ELR (cell line): ENCODE measurements around the gene MASP2.
"Not testable (repeated sequence)": the region's sequence is repeated elsewhere in the genome, so short reads cannot be mapped to it uniquely, and the experiment has no call there.

ENCODE experiments used
- DNase-seq: peaks from one replicate; pipeline ENCODE4 v3.0.0-alpha.2; 2015; ENCODE audit warnings: low read depth

Gene MASP2

DNA sequence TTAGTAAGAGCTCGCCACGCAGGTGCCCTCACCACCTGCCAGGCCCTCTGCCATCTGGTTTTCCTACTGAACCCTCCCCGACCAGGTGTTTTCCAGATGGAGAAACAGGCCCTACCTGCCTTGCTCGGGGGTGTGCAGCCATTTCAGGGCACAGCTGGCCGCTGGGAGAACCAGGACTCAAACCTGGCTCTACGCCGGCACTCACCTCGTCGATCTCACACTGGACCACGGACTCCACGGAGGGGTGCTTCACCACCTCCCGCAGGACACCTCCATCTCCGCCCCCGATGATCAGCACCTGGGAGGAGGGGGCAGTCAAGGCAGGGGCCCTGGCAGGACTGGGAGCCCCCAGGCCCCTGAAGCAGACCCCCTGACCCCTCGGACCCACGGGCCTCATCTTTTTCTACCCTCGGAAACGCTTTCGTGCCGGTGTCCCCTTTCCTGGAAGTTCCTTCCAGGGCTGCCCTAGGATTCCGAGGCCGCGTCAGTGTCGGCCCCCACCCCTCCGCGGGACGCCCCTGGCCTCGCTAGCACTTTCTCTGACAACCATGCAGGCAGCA, 11.6 kb upstream of the MASP2 start:
- DNase-seq = no peak

DNA sequence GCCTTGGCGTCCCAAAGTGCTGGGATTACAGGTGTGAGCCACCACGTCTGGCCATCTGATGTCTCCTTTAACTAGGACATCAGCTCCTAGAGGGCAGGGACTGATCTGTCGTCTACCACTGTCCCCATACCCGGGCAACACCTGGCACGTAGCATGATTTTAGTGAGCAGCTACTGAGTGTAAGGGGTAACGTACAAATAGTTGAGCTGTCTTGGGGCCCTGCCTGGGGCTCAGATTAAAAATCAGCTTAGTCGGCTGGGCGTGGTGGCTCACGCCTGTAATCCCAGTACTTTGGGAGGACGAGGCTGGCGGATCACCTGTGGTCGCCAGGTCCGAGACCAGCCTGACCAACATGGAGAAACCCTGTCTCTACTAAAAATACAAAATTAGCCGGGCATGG, 11.0 kb upstream of the MASP2 start:
- DNase-seq = no peak

DNA sequence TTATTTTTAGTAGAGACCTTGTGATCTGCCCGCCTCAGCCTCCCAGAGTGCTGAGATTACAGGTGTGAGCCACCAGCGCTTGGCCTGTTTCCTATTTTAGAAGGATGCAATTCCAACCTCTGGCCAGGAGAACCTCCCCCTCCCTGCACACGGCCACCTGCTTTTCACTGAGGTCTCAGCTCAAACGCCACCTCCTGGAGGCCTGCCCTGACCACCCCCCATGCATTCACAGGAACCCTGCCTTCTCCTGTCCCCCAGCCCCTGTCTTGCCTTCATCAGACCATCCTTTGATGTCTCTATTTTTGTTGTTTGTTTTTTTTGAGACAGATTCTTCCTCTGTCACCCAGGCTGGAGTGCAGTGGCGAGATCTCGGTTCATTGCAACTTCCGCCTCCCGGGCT, 10.4 kb upstream of the MASP2 start:
- no peak for DNase-seq

DNA sequence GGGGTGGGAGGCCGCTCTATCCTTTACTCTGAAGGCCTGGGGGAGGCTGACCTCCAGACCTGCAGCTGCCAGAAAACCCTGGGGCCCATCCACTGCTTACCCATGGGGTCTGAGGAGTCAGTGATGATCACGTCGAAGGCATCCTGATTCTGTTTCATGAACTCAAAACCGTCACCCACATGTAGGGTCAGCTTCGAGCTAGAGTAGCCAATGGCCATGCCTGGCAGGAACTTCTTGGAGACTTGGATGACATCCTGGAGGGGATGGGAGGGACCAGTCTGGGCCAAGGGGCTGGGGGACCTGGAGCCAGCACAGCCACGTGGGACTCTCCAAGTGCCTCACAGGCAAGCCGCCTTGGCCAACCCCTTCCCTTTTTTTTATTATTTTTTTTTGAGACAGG, 9.5 kb upstream of the MASP2 start:
- no peak for DNase-seq

DNA sequence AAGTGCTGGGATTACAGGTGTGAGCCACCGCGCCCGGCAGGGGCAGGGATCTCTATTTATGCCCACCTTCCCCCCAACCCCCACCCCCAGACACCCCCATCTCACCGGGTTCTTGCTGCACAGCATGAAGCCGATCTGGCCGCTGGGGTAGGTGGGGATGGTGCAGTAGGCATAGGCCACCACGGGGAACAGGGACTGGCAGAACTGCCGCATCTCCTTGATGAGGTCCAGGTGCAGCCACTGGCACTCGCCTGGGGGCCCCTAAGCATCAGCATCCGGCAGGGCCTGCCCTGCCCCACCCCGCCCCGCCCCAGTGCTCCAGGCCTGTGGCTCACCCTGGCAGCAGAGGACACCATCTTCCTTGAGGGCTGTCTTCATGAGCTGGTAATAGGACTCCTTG, 8.6 kb upstream of the MASP2 start:
- DNase-seq = no peak

DNA sequence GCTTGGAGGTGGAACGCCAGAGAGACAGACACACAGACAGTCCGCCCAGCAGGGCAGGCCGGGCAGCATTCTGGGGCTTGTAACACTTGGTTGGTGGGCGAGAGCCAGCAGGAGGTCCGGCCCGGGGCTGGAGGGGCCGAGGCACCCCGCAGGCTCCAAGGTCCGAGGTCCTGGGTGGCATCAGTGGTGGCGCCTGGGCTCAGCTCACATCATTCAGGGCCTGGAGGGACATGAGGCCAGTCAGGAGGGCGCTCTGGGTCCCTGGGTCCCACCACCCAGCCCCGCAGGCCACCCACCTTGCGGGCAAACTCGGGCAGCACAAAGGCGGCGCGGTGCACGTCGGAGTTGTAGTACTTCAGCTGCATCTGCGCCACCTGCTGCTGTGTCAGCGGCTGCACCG, 7.6 kb upstream of the MASP2 start:
- no peak for DNase-seq

DNA sequence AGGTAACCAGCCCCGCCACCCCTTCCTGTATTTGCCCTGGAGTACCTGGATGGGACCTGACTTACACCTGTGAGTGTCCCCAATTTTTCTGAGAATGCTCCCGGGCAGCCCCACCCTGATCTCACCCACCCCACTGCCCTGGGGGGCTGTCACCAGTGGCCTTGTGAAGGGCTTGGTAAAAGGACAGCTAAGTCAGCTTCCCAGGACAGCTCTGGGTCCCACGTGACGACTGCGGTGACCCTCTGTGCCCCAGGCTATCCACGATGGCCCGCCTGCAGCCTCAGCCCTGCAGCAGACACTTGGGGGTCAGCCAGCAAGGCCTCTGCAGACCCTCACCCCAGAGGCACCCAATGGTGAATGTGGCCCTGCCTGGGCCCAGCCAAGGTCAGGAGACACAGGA, 7.1 kb upstream of the MASP2 start:
- no peak for DNase-seq

DNA sequence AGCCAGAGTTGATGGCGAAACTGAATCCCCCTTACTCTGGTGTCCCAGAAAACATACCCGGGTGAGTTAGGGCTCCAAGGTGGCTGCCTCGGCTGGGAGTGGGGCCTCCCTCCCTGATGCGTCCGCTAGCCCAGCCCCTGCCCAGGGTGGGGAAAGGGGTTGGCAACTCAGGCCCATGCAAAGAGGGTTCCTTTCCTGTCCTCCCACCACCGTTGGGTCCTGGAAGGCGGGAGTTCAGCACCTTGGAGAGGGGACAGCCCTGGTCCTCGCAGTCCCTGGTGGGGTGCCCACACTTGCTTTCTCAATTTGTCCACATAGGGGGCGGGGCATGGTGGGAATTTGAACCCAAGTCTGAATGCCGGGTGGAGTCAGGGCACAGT, 6.7 kb upstream of the MASP2 start:
- DNase-seq = no peak

DNA sequence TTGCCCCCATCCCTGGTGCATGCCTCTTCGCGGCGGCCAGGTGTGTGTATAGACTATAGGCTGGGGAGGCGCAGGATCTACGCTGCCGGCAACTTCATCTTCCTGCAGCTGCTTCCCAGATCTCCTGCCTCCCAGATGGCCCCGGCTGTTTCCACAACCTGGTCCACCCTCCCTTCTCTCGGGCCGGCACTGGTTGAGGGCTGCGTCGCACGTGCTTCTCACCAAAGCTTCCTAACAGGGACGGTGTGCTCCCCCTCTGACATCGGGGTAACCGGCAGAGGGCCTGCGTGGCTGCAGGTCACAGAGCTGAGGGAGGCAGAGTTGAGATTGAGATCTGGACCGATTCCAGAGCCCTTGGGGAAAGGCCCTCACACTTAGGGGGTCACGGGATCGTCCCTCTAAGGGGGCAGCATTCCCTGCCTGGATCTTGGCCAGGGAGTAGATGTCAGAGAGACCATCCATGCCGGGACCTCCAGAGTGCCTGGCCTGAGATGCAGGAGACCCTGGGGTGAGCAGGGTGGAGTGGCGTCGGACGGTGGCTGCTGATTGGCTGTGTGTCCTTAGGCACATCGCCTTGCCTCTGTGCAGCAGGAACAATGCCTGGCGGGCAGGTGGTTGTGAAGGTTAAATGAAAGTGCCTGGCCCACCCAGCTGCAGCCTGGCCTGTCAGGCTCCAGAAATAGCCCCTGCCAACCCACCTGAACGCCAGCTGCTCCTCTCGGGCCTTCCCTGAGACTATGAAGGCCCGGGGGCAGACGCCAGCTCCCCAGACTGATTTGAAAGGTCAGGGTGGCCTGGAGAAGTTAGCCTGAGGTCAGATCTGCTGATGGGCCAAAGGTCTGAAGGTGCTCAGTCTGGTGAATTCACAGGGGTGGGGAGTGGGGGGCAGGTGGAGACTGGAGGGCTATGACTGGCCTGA, 6.1 kb upstream of the MASP2 start:
- DNase-seq = peak; percentile 17

DNA sequence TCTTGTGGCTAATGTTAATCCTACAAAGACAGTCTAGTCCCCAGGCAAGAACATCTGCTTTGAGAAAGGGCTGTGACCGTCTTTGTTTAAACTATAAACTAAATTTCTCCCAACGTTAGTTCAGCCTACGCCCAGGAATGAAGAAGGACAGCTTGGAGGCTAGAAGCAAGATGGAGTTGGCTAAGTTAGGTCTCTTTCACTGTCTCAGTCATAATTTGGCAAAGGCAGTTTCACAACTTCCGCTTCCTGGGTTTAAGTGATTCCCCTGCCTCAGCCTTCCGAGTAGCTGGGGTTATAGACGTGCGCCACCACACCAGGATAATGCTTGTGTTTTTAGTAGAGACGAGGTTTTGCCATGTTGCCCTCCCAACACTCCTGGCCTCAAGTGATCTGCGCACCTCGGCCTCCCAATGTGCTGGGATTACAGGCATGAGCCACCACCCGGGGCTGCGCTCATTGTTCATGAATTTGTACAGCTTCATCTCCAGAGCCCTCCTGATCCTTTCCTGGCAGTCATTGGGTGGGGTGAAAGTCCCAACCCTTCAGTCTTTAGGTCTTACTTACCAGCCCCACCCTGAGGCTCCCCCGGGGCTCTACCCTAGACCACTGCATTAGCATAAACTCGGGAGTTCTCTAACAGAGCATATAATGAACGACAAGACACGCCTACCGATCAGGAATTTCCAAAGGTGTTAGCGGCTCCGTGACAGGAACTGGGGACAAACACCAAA, 4.9 kb upstream of the MASP2 start:
- DNase-seq = no peak

DNA sequence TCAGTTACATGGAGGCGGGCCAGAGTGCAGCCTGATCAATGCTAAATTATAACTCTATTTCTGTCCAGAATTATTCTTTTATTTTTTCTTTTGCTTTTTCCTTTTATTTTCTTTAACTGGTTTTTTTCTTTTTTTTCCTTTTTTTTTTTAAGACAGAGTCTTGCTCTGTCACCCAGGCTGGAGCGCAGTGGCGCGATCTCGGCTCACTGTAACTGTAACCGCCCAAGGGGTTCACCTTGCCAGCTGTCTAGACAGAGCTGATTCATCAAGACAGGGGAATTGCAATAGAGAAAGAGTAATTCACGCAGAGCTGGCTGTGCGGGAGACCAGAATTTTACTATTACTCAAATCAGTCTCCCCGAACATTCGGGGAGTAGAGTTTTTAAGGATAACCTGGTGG, 4.1 kb upstream of the MASP2 start:
- not testable (repeated sequence) for DNase-seq

DNA sequence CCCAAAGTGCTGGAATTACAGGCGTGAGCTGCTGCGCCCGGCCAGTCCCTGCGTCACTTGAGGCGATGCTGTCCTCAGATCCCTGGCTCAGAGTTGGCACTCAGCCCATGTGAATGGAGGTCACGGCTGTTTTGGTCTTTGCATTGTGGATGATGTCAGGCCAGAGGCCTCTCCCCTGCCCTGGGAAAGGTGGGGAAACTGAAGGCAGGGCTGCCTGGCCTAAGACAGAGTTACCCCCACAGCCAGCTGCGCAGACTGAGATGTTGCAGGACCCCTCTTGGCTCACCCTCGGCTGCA, 821 bp downstream of the MASP2 start:
- DNase-seq = no peak

DNA sequence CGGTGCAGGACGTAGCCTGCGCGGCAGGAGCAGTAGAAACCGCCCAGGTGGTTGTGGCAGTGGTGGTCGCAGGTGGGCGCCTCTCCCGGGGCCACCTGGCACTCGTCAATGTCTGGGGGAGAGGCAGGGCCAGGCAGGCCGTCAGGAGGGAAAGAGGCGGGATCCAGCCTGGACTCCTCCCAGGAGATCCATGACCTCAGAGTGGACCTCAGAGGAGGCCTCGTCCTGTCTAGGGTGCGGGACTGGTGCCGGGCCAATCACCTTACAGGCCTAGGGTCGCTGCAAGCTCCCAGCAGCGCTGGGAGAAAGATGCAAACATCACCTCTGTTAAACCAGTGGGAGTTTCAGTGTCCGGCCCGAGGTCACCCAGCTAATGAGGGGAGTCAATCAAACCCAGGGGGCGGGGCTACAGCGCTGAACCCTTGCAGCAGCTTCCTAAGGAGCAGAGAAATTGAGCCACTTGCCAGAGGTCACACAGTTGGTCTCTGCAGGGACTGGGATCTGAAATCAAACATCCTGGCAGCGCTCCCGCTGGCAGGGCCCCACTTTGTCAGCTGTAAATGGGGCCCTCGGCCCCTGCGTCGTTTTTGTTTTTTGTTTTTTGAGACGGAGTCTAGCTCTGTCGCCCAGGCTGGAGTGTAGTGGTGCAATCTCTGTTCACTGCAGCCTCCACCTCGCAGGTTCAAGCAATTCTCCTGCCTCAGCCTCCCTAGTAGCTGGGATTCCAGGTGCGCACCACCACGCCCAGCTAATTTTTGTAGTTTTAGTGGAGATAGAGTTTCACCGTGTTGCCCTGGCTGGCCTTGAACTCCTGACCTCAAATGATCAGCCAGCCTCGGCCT, 1.4 kb downstream of the MASP2 start:
- DNase-seq = no peak

DNA sequence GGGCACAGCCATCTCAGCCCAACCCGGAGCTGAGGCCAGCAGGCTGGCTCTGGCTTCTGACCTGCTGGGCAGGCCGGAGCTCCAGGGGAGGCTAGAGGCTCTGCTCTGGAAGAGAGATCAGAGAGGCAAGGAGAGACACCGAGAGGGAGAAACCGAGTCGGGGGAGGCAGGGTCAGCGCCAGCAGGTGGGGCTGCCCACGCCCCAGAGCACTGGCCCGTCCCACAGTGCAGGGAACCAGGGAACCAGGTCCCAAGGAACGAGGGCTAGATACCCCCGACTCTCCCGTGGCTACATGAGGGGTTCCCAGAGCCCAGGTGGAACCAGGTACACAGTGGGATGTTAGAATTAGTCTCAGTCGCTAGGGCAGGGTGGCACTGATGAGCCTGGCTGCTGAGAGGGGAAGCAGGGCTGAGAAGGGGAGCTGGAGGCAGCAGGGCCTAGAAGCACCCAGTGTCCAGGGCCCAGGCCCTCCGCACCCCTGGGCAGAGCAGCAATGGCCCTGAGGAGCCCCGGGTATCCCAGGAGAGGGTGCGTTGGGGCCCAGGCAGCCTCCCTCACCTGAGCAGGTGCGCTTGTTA, 2.1 kb downstream of the MASP2 start:
- no peak for DNase-seq

DNA sequence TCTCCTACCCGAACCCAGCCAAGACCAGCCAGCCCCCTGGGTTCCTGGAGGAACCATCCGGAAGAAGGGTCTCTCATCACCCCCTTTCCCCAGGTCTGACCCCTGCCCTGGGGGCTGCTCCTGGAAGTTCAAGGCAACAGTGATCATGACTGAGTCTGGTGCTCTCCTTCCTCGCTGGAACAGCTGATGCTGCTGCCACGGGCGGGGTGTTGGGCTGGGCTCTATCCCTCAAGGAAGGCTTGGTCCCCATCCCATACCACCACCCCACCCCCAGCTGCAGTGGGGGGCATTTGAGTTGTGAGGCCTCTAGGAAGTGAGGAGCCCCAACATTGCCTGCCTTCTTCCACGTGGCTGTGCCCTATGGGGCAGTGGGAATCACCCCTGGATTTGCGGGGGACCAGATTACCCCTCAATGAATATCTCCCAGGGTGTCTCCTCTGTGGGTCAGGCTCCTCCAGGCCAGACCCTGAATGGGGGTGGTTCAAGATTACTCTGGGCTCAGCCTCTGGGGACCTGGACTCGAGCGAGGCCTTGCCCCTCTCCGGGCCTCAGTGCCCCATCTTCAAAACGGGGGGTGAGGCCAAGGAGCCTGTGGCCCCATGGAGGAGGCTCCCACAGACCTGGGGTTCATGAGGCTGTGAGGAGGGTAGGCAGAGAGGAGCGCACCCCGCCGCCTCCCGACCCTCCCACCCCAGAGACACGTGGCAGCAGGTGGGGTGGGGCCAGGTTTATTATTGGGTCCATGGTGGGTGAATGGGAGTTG, 2.8 kb downstream of the MASP2 start:
- DNase-seq = no peak

DNA sequence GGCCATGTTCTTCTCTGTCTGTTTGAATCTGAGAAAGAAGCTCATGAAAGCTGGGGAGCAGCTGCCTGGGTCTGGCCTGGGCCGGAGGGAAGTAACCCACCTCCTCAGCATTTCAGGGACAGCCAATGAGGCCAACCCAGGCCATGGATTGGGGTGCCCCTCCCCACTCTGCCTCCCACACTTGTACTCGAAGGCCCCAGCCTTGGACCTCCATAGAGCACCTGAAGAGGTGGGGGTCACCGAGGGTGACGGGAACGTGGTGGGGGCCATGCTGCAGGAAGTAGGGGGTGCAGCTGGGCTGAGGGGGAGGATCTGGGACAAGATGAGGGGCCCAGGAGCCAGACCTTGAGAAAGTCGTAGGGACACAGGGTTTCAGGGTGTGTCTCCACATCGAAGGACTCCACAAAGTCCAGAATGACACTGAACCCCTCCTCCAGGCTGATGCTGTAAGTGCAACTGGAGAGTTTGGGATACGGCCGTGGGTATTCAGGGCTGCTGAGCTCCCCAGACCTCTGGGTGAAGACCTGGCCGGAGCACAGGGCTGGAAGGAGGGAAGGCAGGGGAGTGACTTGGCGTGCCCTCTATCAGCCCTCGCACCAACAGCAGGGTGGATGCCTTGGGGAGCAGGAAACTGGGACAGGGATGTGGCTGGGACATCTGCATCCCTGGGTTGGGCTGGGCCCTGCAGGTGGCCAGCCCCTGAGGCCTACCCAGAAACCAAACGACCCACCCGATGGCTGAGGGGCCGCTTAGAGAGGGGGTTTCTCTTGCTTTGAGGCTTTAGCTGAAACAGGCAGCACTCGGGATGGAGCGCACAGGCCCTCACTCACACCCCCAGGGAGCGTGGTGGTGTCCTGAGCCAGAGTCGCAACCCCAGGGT, 3.8 kb downstream of the MASP2 start:
- DNase-seq = no peak

DNA sequence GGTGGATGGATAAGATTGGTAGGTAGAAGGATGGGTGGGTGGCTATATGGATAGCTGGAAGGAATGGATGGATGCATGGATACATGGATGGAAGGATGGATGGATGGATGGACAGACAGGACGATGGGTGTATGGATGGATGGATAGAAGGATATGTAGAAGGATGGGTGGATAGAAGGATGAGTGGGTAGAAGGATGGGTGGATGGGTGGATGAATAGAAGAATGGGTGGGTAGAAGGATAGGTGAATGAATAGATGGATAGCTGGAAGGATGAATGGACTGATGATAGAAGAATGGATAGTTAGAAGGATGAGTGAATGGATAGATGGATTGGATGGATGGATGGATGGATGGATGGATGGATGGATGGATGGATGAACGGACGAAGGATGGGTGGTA, 5.0 kb downstream of the MASP2 start:
- no peak for DNase-seq

DNA sequence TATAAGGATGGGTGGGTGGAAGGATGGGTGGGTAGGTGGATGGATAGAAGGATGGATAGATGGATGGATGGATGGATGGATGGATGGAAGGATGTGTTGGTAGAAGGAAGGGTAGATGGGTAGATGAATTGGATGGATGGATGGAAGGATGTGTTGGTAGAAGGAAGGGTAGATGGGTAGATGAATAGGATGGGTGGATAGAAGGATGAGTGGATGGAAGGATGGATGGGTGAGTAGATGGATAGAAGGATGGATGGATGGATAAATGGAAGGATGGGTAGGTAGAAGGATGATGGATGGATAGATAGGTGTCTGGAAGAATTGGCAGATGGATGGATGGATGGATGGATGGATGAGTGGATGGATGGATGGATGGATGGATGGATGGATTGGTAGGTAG, 6.0 kb downstream of the MASP2 start:
- no peak for DNase-seq

DNA sequence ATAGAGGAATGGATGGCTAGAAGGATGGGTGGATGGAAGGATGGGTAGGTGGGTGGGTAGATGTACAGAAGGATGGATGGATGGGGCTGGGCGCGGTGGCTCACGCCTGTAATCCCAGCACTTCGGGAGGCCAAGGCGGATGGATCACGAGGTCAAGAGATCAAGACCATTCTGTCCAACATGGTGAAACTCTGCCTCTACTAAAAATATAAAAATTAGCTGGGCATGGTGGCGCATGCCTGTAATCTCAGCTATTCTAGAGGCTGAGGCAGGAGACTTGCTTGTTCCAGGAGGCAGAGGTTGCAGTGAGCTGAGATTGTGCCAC, 7.0 kb downstream of the MASP2 start:
- DNase-seq = not testable (repeated sequence)

DNA sequence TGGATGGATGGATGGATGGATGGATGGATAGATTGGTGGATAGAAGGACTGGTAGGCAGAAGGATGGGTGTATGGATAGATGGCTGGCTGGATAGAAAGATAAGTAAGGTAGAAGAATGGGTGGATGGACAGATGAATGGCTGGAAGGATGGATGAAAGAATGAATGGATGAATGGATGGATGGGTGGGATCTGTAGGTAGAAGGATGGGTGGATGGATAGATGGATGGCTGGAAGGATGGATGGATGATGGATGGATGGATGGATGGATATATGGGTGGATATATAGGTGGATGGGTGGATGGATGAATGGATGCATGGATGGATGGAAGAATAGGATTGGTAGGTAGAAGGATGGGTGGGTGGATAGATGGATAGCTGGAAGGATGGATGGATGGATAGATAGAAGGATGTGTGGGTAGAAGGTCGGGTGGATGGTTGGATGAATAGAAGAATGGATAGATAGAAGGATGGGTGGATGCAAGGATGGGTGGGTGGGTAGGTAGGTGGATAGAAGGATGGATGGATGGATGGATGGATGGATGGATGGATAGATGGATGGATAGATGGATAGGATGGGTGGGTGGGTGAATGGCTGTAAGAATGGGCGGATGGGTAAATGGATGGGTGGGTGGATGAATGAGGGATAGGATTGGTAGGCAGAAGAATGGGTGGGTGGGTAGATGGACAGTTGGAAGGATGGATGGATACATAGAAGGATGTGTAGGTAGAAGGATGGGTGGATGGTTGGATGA, 7.5 kb downstream of the MASP2 start:
- no peak for DNase-seq
